SU-DHL-6 (cell line): ENCODE results near the gene LPGAT1.

Experiments used
- EZH2phosphoT487 ChIP-seq: fragments of 200-600 bp; sonication (generic), shearing (Covaris generic); conservative IDR thresholded peaks from 2 replicates; pipeline ENCODE4 v1.6.1; 2018; ENCODE audit warnings: mild to moderate bottlenecking, antibody characterized with exemption, low read length, moderate library complexity, mixed read lengths
- TF ChIP-seq, protein P1 (sequence below): fragments of 200-600 bp; sonication (generic); IDR thresholded peaks from one replicate; pipeline ENCODE4 v1.5.1; 2017; ENCODE audit warnings: antibody characterized with exemption, mild to moderate bottlenecking, low read length, moderate library complexity; ENCODE audit not compliant: insufficient read depth, poor library complexity, severe bottlenecking

DNA sequence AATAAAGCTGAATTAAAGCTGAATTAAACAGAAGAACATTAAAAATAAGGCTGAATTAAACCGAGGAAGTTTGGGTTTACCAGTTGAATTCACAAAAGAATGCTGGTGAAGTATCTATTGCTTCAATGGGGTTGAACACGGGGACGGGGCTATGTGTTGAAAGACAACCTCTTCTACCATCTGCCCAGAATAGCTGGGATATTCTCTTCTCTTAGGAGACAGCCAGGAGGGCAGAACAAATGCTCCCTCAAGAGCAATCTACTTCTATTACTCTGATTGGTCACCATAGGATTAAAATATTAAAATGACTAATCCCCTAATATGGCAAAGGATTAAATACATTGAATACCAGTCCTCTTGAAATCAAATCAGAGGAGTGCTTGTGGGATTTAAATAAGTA is 68.4 kb downstream of the LPGAT1 start:
- TF ChIP-seq, protein P1, sequence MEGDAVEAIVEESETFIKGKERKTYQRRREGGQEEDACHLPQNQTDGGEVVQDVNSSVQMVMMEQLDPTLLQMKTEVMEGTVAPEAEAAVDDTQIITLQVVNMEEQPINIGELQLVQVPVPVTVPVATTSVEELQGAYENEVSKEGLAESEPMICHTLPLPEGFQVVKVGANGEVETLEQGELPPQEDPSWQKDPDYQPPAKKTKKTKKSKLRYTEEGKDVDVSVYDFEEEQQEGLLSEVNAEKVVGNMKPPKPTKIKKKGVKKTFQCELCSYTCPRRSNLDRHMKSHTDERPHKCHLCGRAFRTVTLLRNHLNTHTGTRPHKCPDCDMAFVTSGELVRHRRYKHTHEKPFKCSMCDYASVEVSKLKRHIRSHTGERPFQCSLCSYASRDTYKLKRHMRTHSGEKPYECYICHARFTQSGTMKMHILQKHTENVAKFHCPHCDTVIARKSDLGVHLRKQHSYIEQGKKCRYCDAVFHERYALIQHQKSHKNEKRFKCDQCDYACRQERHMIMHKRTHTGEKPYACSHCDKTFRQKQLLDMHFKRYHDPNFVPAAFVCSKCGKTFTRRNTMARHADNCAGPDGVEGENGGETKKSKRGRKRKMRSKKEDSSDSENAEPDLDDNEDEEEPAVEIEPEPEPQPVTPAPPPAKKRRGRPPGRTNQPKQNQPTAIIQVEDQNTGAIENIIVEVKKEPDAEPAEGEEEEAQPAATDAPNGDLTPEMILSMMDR: no peak
- TF ChIP-seq EZH2phosphoT487: no peak
